SK-N-SH (cell line): ENCODE data around the gene CTBP2.

Source experiments
- CHD2 ChIP-seq: fragments of 150-350 bp; IDR thresholded peaks from 2 replicates; pipeline ENCODE4 v1.6.1; 2018; ENCODE audit warnings: low read length; ENCODE audit not compliant: partially characterized antibody
- EP300 ChIP-seq, 2 experiments: IDR thresholded peaks; 2 replicates each; pipeline versions ENCODE4 v1.4.0 to v1.6.1; 2012; ENCODE audit warnings: borderline replicate concordance in 1 of 2, low read depth in 1 of 2, low read length in 1 of 2
- EZH2phosphoT487 ChIP-seq: fragments of 200-600 bp; sonication (generic); IDR thresholded peaks from 2 replicates; pipeline ENCODE4 v1.6.1; 2017; ENCODE audit warnings: low read depth, mixed run types, mild to moderate bottlenecking, antibody characterized with exemption, moderate library complexity, borderline replicate concordance
- JUND ChIP-seq: IDR thresholded peaks from 2 replicates; pipeline ENCODE4 v1.4.0; 2012
- MEF2A ChIP-seq: IDR thresholded peaks from 2 replicates; pipeline ENCODE4 v1.4.0; 2012; ENCODE audit warnings: low read depth, borderline replicate concordance
- NFIC ChIP-seq: IDR thresholded peaks from 2 replicates; pipeline ENCODE4 v1.4.0; 2012; ENCODE audit warnings: borderline replicate concordance
- POLR2AphosphoS5 ChIP-seq: IDR thresholded peaks from 2 replicates; pipeline ENCODE4 v1.6.1; 2012; ENCODE audit warnings: low read depth, low read length
- SMC3 ChIP-seq: IDR thresholded peaks from 2 replicates; pipeline ENCODE4 v1.6.1; 2012; ENCODE audit warnings: low read depth, low read length, improper control_type of control experiment
- TEAD4 ChIP-seq: IDR thresholded peaks from 2 replicates; pipeline ENCODE4 v1.4.0; 2012; ENCODE audit warnings: mild to moderate bottlenecking, borderline replicate concordance; ENCODE audit not compliant: insufficient read depth
- USF2 ChIP-seq: fragments of 150-350 bp; IDR thresholded peaks from 2 replicates; pipeline ENCODE4 v1.6.1; 2017; ENCODE audit warnings: antibody characterized with exemption, low read length, low read depth, borderline replicate concordance
- TF ChIP-seq, protein P1 (sequence below): IDR thresholded peaks from 2 replicates; pipeline ENCODE4 v1.4.0; 2012; ENCODE audit warnings: low read depth, borderline replicate concordance
- TF ChIP-seq, protein P2 (sequence below): fragments of 200-600 bp; sonication (generic); IDR thresholded peaks from 2 replicates; pipeline ENCODE4 v1.6.1; 2017; ENCODE audit warnings: antibody characterized with exemption, mild to moderate bottlenecking, moderate library complexity

GRCh38 chr10:125092564-125093031 lies 67.8 kb downstream of the CTBP2 start:
- no peak for TF ChIP-seq JUND
- no peak for TF ChIP-seq CHD2
- TF ChIP-seq SMC3: no peak
- TF ChIP-seq MEF2A: no peak
- no peak for TF ChIP-seq NFIC
- TF ChIP-seq EZH2phosphoT487: no peak
- TF ChIP-seq, protein P1, sequence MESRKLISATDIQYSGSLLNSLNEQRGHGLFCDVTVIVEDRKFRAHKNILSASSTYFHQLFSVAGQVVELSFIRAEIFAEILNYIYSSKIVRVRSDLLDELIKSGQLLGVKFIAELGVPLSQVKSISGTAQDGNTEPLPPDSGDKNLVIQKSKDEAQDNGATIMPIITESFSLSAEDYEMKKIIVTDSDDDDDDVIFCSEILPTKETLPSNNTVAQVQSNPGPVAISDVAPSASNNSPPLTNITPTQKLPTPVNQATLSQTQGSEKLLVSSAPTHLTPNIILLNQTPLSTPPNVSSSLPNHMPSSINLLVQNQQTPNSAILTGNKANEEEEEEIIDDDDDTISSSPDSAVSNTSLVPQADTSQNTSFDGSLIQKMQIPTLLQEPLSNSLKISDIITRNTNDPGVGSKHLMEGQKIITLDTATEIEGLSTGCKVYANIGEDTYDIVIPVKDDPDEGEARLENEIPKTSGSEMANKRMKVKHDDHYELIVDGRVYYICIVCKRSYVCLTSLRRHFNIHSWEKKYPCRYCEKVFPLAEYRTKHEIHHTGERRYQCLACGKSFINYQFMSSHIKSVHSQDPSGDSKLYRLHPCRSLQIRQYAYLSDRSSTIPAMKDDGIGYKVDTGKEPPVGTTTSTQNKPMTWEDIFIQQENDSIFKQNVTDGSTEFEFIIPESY: no peak
- TF ChIP-seq, protein P2, sequence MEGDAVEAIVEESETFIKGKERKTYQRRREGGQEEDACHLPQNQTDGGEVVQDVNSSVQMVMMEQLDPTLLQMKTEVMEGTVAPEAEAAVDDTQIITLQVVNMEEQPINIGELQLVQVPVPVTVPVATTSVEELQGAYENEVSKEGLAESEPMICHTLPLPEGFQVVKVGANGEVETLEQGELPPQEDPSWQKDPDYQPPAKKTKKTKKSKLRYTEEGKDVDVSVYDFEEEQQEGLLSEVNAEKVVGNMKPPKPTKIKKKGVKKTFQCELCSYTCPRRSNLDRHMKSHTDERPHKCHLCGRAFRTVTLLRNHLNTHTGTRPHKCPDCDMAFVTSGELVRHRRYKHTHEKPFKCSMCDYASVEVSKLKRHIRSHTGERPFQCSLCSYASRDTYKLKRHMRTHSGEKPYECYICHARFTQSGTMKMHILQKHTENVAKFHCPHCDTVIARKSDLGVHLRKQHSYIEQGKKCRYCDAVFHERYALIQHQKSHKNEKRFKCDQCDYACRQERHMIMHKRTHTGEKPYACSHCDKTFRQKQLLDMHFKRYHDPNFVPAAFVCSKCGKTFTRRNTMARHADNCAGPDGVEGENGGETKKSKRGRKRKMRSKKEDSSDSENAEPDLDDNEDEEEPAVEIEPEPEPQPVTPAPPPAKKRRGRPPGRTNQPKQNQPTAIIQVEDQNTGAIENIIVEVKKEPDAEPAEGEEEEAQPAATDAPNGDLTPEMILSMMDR: no peak
- TF ChIP-seq TEAD4: no peak
- TF ChIP-seq EP300 (IDR thresholded peaks at IDR 0.05; ENCODE audit: borderline replicate concordance in 1 of 2, low read depth in 1 of 2, low read length in 1 of 2): no peak
- no peak for TF ChIP-seq POLR2AphosphoS5
- TF ChIP-seq USF2: no peak
